HG03354 (cell line): ENCODE data around the gene PDZRN3.

Experiments used
- ATAC-seq: cut with Tn5 transposase; IDR thresholded peaks from one replicate; pipeline ENCODE4 v1.9.1; 2021; ENCODE audit warnings: mild to moderate bottlenecking; ENCODE audit not compliant: unreplicated experiment, poor library complexity, severe bottlenecking

Gene PDZRN3

GRCh38 chr3:73380735-73381532 is 243.8 kb downstream of the PDZRN3 start:
- ATAC-seq, result no peak

GRCh38 chr3:73379465-73379864 is 245.3 kb downstream of the PDZRN3 start:
- no peak for ATAC-seq

GRCh38 chr3:73378207-73378606 is 246.5 kb downstream of the PDZRN3 start:
- no peak for ATAC-seq

GRCh38 chr3:73365756-73366397 is 258.9 kb downstream of the PDZRN3 start:
- no peak for ATAC-seq

GRCh38 chr3:73364517-73364916 is 260.2 kb downstream of the PDZRN3 start:
- ATAC-seq, result no peak

- no peak for ATAC-seq
These were observed 261.6 kb downstream of the PDZRN3 start for GRCh38 chr3:73363093-73363492.

GRCh38 chr3:73361591-73361990 is 263.1 kb downstream of the PDZRN3 start:
- no peak for ATAC-seq

GRCh38 chr3:73353649-73354217 is 271.0 kb downstream of the PDZRN3 start:
- ATAC-seq, result no peak

- no peak for ATAC-seq
These were observed 271.7 kb downstream of the PDZRN3 start for GRCh38 chr3:73352841-73353645.

GRCh38 chr3:73351423-73352071 is 273.2 kb downstream of the PDZRN3 start:
- no peak for ATAC-seq

- no peak for ATAC-seq
These were observed 273.7 kb downstream of the PDZRN3 start for GRCh38 chr3:73350996-73351395.

GRCh38 chr3:73349657-73350056 is 275.1 kb downstream of the PDZRN3 start:
- no peak for ATAC-seq

GRCh38 chr3:73342077-73342476 is 282.7 kb downstream of the PDZRN3 start:
- ATAC-seq, result no peak

GRCh38 chr3:73341272-73341935 is 283.3 kb downstream of the PDZRN3 start:
- no peak for ATAC-seq

GRCh38 chr3:73332558-73332957 is 292.2 kb downstream of the PDZRN3 start:
- no peak for ATAC-seq
